Measurements from ENCODE around the gene HSPA12B. TPM values are rescaled to one million over a fixed set of nuclear protein-coding genes. Genes with fewer than 3 reads are reported as not detected.

The HSPA12B gene
- total RNA-seq, 1 experiment from 2014 or later = 6.3 TPM

- DNase-seq (ENCODE audit: low spot score) = no peak
- Mint-ChIP-seq H3K4me1 (peaks cover 6% of the 10 kb centered on the region), H3K27me3 (ENCODE audit: low read depth) (peaks cover 9% of the 10 kb centered on the region), H3K36me3 (peaks cover 21% of the 10 kb centered on the region), H3K27ac (no peak overlapping the region), H3K9me3 (no peaks in the 10 kb centered on the region), H3K4me3 (no peak overlapping the region)
- no peak for ATAC-seq
- ChIA-PET CTCF (interaction anchor here (1.1 to 8.7 kb wide), 5 partner anchors 10 to 65 kb away, joined by 3 to 195 read pairs (median 10); partner anchors contain the start of genes ADISSP and AP5S1), POLR2A (no interaction called here)
- no peak for TF ChIP-seq IRF2 (CRISPR knock-in tag; IDR thresholded peaks at IDR 0.05; ENCODE audit: borderline replicate concordance, low read depth)
- no peak for TF ChIP-seq CDX4 (CRISPR knock-in tag; IDR thresholded peaks at IDR 0.05; ENCODE audit: borderline replicate concordance)
- no peak for TF ChIP-seq FOXP1 (CRISPR knock-in tag; IDR thresholded peaks at IDR 0.05; ENCODE audit: borderline replicate concordance)
- no peak for TF ChIP-seq CTCF (IDR thresholded peaks at IDR 0.05)
- no peak for TF ChIP-seq ZSCAN18 (CRISPR knock-in tag; IDR thresholded peaks at IDR 0.05)
- no peak for TF ChIP-seq ZNF263 (CRISPR knock-in tag; IDR thresholded peaks at IDR 0.05; ENCODE audit: low read depth)
- TF ChIP-seq OVOL2 (CRISPR knock-in tag; IDR thresholded peaks at IDR 0.05; ENCODE audit: borderline replicate concordance) = no peak
- no peak for TF ChIP-seq AFF4 (CRISPR knock-in tag; IDR thresholded peaks at IDR 0.05; ENCODE audit: borderline replicate concordance)
- TF ChIP-seq RELA (CRISPR knock-in tag; IDR thresholded peaks at IDR 0.05; ENCODE audit: borderline replicate concordance) = no peak
- no peak for TF ChIP-seq ZNF121 (CRISPR knock-in tag; IDR thresholded peaks at IDR 0.05)
- no peak for TF ChIP-seq ZNF281 (CRISPR knock-in tag; IDR thresholded peaks at IDR 0.05)
- TF ChIP-seq PRDM15 (CRISPR knock-in tag; IDR thresholded peaks at IDR 0.05) = no peak
- TF ChIP-seq MLX (CRISPR knock-in tag; IDR thresholded peaks at IDR 0.05) = no peak
- TF ChIP-seq SP1 (CRISPR knock-in tag; conservative IDR thresholded peaks at IDR 0.05) = no peak
- no peak for TF ChIP-seq ETV6 (CRISPR knock-in tag; IDR thresholded peaks at IDR 0.05)
- no peak for TF ChIP-seq ZNF416 (CRISPR knock-in tag; IDR thresholded peaks at IDR 0.05)
- TF ChIP-seq FOXK1 (CRISPR knock-in tag; IDR thresholded peaks at IDR 0.05) = no peak
- no peak for TF ChIP-seq FOXJ3 (CRISPR knock-in tag; IDR thresholded peaks at IDR 0.05; ENCODE audit: borderline replicate concordance)
Measured at GRCh38 chr20:3755269-3755668, 22.8 kb downstream of the HSPA12B start.
